Left kidney (tissue), 2 donors: ENCODE data around the gene FBXO21. TPM values are rescaled to one million over a fixed set of nuclear protein-coding genes. Genes with fewer than 3 reads are reported as not detected.
A peak's percentile ranks its signal among the peaks of the same experiment; 100 is the strongest.
"Not testable (repeated sequence)": the region's sequence is repeated elsewhere in the genome, so short reads cannot be mapped to it uniquely, and the experiment has no call there.

Experiments
- DNase-seq: peaks from one replicate; pipeline ENCODE4 v3.0.0-alpha.2; 2013
- polyA plus RNA-seq: library from polyadenylated mRNA; unstranded; fragments of 120-200 nt; gene quantifications from one replicate; pipeline ENCODE4 v1.2.1, GENCODE V29; 2013; ENCODE audit not compliant: insufficient read length

Gene FBXO21
- polyA plus RNA-seq, 1 donor = 61.0 TPM

- DNase-seq = no peak
Measured at GRCh38 chr12:117202556-117202955, 12.3 kb upstream of the FBXO21 start.

DNA sequence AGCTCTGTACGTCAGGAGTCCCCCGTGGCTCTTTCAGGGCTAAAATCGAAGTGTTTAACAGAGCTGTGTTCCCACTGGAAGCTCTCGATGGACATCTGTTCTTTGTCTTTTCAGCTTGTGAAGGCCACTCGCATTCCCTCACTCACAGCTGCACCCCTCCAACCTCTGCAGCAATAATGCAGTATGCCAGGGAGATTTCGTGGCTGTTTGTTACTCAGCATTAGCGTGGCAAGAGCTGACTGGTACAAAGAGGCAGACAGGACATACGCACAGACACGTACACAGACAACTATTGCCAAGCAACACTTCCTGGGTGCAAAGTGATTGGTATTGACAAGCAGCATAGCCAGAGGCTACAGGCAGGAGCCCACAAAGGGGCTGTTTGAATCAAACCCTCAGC is 11.8 kb upstream of the FBXO21 start:
- no peak for DNase-seq

GRCh38 chr12:117199956-117200744 is 9.9 kb upstream of the FBXO21 start:
- DNase-seq = not testable (repeated sequence)

DNA sequence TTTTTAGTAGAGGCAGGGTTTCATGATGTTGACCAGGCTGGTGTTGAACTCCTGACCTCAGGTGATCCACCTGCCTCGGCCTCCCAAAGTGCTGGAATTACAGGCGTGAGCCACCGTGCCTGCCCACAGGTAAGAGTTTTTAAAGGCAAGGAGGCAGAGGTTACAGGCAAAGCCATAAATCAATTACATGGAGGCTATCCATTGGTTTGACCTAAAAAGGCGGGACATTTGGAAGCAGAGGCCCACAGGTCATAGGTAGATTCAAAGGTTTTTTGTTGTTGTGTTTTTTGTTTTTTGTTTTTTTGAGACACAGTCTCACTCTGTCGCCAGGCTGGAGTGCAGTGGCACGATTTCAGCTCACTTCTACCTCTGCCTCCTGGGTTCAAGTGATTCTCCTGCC is 6.1 kb upstream of the FBXO21 start:
- DNase-seq = not testable (repeated sequence)

- DNase-seq = not testable (repeated sequence)
Measured at GRCh38 chr12:117195027-117195426, 4.8 kb upstream of the FBXO21 start.

DNA sequence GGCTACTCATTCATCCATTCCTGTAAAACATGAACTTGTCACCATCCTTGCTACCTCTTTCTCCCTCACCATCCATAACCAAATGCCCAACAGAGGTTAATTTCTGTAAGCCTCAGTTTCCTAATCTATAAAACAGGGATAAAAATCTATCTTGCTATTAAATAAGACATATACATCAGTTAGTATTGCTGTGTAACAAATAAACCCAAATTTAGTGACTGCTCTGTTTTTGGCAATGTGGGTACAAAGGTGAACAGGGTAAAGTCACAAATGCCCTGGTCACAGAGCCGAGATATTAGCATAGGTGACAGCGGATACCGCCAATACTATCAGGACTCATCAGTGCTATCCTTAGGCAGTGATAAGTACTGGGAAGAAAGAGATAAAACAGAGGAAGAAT is 3.6 kb upstream of the FBXO21 start:
- DNase-seq = no peak

GRCh38 chr12:117192581-117192980 is 2.3 kb upstream of the FBXO21 start:
- DNase-seq = not testable (repeated sequence)

GRCh38 chr12:117192057-117192456 is 1.8 kb upstream of the FBXO21 start:
- DNase-seq = no peak

GRCh38 chr12:117189725-117190209 is 503 bp downstream of the FBXO21 start:
- DNase-seq = peak; percentile 20

- DNase-seq = peak; percentile 31
Measured at GRCh38 chr12:117188961-117189724, 1.1 kb downstream of the FBXO21 start.

GRCh38 chr12:117188121-117188665 is 2.1 kb downstream of the FBXO21 start:
- DNase-seq = no peak

GRCh38 chr12:117187421-117187820 is 2.8 kb downstream of the FBXO21 start:
- DNase-seq = peak; percentile 30

DNA sequence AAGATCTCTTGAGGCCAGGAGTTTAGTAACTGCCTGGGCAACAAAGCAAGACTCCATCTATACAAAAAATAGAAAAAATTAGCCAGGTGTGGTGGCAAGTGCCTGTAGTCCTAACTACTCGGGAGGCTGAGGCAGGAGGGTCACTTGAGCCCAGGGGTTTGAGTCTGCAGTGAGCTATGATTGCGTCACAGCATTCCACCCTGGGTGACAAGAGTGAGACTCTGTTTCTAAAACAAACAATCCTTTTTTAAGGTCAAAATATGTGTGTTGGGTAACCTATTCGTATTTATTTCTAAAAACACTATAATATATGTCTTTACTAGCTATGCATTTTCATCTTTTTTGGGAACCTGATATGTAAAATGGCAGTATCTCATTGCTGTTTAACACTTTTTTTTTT is 7.4 kb downstream of the FBXO21 start:
- no peak for DNase-seq

- DNase-seq = not testable (repeated sequence)
Measured at GRCh38 chr12:117181468-117181843, 8.8 kb downstream of the FBXO21 start.

- DNase-seq = no peak
Measured at GRCh38 chr12:117180758-117181467, 9.4 kb downstream of the FBXO21 start.

DNA sequence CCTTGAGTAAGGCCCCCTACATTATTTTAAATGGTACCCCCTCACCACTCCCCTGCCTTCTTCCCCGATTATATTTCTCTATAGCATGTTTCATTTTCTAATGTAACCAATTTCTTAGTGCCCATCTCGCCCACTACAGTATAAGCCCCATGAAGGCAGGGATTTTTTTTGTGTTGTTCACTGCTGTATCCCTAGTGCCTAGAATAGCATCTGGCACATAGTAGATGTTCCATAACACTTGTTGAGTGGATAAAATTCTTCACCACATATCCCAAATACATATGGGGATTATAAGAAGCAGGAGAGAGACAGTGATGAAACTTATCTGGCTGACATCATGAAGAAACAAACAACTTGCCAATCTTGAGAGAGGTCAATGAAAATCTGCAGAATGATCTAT is 11.5 kb downstream of the FBXO21 start:
- DNase-seq = no peak

DNA sequence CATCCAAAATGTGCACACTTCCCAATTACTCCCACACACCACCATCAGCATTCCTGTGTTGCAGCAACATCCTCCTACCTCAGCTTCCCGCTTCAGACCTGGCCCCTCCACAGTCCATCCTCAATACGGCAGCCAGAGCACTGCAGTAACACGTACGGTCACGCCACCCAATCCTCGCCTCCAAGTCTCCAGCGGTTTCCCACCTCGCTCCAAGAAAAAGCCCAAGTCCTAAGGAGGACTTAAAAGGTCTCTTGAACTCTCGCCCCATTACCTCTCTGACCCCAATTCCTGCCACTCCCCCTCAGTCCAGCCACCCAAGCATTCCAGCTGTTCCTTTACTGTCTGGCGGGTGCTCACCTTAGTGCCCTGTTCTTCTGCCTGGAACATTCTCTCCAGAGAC is 12.0 kb downstream of the FBXO21 start:
- DNase-seq = no peak

DNA sequence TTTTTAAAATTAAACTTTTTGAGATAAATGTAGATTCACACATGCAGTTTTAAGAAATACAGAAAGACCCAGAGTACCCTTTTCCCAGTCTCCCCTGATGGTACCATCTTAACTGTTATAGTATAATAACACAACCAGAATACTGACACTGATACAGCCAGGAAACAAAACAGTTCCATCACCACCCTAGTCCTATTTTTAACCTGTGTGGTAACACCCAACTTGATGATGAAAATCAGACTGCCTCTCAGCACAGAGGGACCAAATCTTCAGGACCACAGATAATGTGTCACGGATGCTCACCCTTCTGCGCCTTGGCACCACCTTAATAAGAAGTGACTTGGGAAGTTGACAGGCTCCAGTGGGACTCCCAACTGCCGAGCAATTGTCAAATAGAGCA is 18.1 kb downstream of the FBXO21 start:
- no peak for DNase-seq

DNA sequence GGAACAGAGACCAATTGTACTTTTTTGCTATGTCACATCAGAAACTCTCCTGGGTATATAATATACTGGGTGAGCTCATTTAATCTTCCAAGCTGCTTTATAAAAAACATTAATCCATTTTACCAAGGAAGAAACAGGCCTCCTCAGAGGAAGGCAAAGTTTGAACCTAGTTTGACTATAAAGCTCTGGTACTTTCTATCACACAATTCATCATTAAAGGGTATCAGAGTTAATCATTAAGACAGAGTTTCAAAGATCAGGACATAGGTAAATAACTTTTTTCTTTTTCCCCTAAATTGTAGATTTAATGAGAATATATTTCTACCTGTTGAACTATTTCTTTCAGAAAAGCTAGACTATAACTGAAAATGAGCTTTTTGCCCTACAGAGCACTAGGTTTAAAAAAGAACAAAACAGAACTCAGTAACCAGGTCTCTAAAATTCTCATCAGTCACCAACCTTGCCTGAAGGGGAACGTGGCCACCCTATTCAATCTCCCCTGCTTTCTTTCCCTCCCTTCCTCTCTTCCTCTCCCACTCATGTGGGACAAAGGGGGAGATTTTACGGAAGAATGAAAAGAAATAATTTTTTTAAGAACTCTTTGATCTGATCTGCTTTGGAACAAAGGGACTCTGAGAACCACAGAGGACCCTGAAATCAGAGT is 18.6 kb downstream of the FBXO21 start:
- no peak for DNase-seq

- DNase-seq = no peak
Measured at GRCh38 chr12:117169548-117169947, 20.7 kb downstream of the FBXO21 start.

DNA sequence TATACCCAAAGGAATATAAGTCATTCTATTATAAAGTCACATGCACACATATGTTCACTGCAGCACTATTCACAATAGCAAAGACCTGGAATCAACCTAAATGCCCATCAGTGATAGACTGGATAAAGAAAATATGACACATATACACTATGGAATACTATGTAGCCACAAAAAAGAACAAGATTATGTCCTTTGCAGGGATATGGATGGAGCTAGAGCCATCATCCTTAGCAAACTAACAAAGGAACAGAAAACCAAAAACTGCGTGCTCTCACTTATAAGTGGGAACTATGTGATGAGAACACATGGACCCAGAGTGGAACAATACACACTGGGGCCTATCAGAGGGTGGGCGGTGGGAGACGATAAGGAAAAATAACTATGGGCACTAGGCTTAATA is 21.3 kb downstream of the FBXO21 start:
- DNase-seq = no peak

GRCh38 chr12:117167769-117168168 is 22.5 kb downstream of the FBXO21 start:
- DNase-seq = no peak
